Stimulated activated CD4-positive, alpha-beta T cell treated with anti-CD3 and anti-CD28 coated beads, TNF-alpha, amount 100 ng/mL, for 4 hours (primary cell): ENCODE data around the gene GPR15LG.

ENCODE experiments used
- DNase-seq, 3 experiments: peaks; one replicate each; pipeline ENCODE4 v3.0.0-alpha.2; 2020; ENCODE audit warnings: low read depth in 3 of 3

Gene GPR15LG

GRCh38 chr10:84214612-84215235 lies 41.1 kb downstream of the GPR15LG start:
- DNase-seq = no peak

GRCh38 chr10:84216834-84217233 lies 43.2 kb downstream of the GPR15LG start:
- no peak for DNase-seq

GRCh38 chr10:84217746-84218145 lies 44.1 kb downstream of the GPR15LG start:
- no peak for DNase-seq

GRCh38 chr10:84221916-84222315 lies 48.3 kb downstream of the GPR15LG start:
- no peak for DNase-seq

- DNase-seq = no peak
Observed at GRCh38 chr10:84224411-84225028, 50.9 kb downstream of the GPR15LG start.

- no peak for DNase-seq
Observed at GRCh38 chr10:84225427-84226173, 52.0 kb downstream of the GPR15LG start, which contains the start of gene LRIT2. TSS of gene LRIT2 (minus strand) at chr10:84225544. CDS start at chr10:84225520, 24 bp downstream.

- DNase-seq = no peak
Observed at GRCh38 chr10:84226616-84227015, 53.0 kb downstream of the GPR15LG start.

GRCh38 chr10:84227810-84228209 lies 54.2 kb downstream of the GPR15LG start:
- DNase-seq = no peak

- no peak for DNase-seq
Observed at GRCh38 chr10:84230359-84230758, 56.8 kb downstream of the GPR15LG start.

GRCh38 chr10:84232376-84232775 lies 58.8 kb downstream of the GPR15LG start:
- no peak for DNase-seq

GRCh38 chr10:84233940-84234339 lies 60.3 kb downstream of the GPR15LG start:
- DNase-seq = no peak

GRCh38 chr10:84234479-84234878 lies 60.9 kb downstream of the GPR15LG start:
- DNase-seq = no peak
